Lower lobe of right lung (tissue), 2 donors: ENCODE results near the gene IFNLR1. TPM values are rescaled to one million over a fixed set of nuclear protein-coding genes. Genes with fewer than 3 reads are reported as not detected.

Source experiments
- ATAC-seq, 2 donors: fragments of 200-7000 bp; cut with Tn5 transposase; one replicate each; pipeline ENCODE4 v1.9.1; 2020 to 2022; ENCODE audit warnings: mild to moderate bottlenecking in 2 of 2, moderate library complexity in 2 of 2
- DNase-seq: peaks from one replicate; pipeline ENCODE4 v3.0.0-alpha.2; 2020
- H3K27ac ChIP-seq: fragments of 200-600 bp; one replicate; pipeline ENCODE4 v1.8.0; 2022
- H3K27me3 ChIP-seq: fragments of 200-600 bp; one replicate; pipeline ENCODE4 v1.8.0; 2022; ENCODE audit warnings: low read depth
- H3K36me3 ChIP-seq: fragments of 200-600 bp; one replicate; pipeline ENCODE4 v1.8.0; 2022; ENCODE audit warnings: mild to moderate bottlenecking
- H3K4me1 ChIP-seq: fragments of 200-600 bp; one replicate; pipeline ENCODE4 v1.8.0; 2022
- H3K4me3 ChIP-seq: fragments of 200-600 bp; one replicate; pipeline ENCODE4 v1.8.0; 2022; ENCODE audit warnings: mild to moderate bottlenecking
- H3K9me3 ChIP-seq: fragments of 200-600 bp; one replicate; pipeline ENCODE4 v1.8.0; 2022
- intact Hi-C: fragments of 100-400 bp; cut with DNase I; formaldehyde crosslinking; loops from one replicate; pipeline ENCODE4 v1.11.0; 2022
- total RNA-seq: library from RNA; stranded (reverse); fragmentation: NEBNext Ultra II Directional; extraction: Animal tissue kit (Norgen Biotek cat#: 25700); gene quantifications from one replicate; pipeline ENCODE4 v1.2.1, GENCODE V29; 2021
- TF ChIP-seq, protein P1 (sequence below): fragments of 200-600 bp; IDR thresholded peaks from one replicate; pipeline ENCODE4 v1.8.0; 2022; ENCODE audit warnings: antibody characterized with exemption, mild to moderate bottlenecking
- donor health status: DM: no; HTN: yes; CAD: no; lungs with severe emphysema.

IFNLR1 gene
- total RNA-seq, 1 donor from 2014 or later = 11.7 TPM

DNA sequence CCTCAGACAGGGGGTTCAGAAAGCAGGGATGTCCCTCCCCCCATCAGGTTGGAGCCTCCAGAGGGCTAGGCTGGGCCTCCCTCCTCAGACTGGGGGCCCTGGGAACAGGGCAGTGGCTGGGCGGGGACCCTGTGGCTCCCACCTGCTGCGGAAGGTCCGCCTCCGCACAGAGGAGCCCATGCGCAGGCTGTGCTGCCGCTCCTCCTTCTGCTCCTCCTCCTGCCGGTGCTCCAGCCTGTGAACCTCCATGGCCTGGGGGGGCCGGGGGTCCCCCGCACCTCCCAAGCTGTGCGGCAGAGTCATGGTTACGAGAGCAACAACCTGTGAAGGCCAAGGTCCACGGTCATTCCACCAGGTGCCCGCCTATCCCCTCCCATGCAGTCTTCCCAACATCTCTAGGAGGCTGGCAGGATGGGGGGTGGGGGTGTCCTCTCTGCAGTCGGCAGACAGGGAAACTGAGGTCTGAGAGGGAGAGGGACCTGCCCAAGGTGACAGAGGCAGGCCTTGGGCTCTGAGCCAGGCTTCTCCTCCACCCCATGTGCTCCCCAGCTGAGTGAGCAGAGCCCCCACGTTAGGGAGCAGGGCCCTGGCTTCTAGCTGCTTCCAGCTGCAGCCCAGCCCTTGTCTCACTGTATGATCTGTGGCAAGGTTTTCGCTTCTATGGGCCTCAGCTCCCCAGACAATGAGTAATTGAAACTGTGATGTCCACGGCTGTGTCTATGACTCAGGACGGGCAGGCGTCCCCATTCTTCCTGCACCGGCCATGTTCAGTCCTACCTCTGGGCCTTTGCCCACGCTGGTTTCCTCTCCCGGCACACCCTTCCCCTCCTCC is 78.5 kb downstream of the IFNLR1 start:
- no peak overlapping the region for H3K4me3 ChIP-seq
- H3K36me3 ChIP-seq = no peaks in the 10 kb centered on the region
- no peak overlapping the region for H3K27ac ChIP-seq
- no peaks in the 10 kb centered on the region for H3K9me3 ChIP-seq
- peaks cover 8% of the 10 kb centered on the region for H3K4me1 ChIP-seq
- no peak for ATAC-seq
- intact Hi-C loops = no loop called here
- DNase-seq = peak; percentile 25
- TF ChIP-seq, protein P1, sequence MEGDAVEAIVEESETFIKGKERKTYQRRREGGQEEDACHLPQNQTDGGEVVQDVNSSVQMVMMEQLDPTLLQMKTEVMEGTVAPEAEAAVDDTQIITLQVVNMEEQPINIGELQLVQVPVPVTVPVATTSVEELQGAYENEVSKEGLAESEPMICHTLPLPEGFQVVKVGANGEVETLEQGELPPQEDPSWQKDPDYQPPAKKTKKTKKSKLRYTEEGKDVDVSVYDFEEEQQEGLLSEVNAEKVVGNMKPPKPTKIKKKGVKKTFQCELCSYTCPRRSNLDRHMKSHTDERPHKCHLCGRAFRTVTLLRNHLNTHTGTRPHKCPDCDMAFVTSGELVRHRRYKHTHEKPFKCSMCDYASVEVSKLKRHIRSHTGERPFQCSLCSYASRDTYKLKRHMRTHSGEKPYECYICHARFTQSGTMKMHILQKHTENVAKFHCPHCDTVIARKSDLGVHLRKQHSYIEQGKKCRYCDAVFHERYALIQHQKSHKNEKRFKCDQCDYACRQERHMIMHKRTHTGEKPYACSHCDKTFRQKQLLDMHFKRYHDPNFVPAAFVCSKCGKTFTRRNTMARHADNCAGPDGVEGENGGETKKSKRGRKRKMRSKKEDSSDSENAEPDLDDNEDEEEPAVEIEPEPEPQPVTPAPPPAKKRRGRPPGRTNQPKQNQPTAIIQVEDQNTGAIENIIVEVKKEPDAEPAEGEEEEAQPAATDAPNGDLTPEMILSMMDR = no peak
- H3K27me3 ChIP-seq = no peaks in the 10 kb centered on the region

DNA sequence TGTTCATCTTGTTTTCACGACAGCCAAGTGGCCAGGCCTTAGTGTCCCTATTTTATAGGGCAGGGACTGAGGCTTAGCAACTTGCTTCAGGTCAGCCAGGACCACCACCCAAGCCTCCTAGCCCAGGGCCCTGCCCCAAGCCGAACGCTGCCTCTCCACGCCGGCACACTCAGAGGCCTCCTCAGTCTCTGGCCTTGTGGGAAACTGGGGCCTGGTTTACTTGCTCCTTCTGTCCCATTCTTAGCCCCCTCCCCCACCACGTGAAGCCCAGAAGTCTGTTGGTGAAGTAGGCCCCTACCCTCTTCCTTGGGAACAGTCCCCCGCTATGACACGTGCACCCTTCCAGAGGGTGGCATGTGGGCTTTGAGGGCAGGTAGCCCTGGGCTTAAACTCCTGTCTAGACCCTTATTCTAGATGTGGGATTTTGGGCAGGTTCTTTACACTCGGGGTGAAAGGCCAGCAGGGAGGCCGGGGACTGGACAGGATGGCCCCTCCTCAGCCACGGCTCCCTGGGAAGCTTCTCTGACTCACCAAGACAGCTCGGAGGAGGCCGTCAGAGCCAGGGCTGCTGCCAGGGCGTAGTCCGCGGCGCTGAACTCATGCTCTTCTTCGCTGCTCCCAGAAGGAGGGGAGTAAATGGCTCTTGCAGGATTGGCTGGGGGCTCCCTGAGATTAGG is 79.5 kb downstream of the IFNLR1 start:
- no peaks in the 10 kb centered on the region for H3K27me3 ChIP-seq
- ATAC-seq (no peak), DNase-seq (peak; percentile 36)
- TF ChIP-seq, protein P1 = no peak
- no peak overlapping the region for H3K4me3 ChIP-seq
- H3K9me3 ChIP-seq = no peaks in the 10 kb centered on the region
- peaks cover 6% of the 10 kb centered on the region for H3K4me1 ChIP-seq
- intact Hi-C loops = no loop called here
- H3K36me3 ChIP-seq = no peaks in the 10 kb centered on the region
- no peak overlapping the region for H3K27ac ChIP-seq

DNA sequence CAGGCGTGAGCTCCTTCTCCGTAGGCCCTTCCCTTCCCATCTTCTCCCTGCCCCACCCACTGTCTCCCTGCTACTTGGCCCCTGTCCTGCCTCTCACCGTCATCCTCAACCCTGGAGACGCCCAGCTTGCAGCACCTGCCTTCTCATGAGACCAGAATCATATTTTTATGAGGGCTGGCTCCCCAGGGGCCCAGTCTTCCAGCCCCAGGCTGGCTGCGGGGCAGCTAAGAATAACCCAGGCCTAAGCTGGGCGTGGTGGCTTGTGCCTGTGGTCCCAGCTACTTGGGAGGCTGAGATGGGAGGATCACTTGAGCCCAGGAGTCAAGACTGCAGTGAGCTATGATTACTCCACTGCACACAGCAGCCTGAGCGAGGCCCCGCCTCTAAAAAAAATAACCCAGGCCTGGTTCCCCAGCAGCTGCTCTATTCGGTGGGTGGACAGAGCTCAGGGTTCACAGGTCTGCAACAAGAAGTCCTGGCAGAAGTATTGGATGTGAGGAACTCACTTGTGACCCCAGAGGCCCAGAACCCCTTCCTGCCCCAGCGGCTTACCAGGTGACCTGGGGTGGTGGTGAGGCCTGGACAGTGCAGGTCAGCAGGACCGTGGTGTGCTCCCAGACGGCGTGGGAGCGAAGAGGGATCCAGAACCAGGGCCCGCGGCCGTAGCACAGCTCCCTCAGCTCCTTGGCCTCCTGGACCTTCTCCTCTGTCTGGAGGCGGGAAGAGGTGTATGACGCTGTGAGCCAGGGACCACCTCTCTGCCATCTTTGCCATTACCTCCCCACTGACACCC is 81.5 kb downstream of the IFNLR1 start:
- H3K27me3 ChIP-seq = no peaks in the 10 kb centered on the region
- TF ChIP-seq, protein P1 = no peak
- DNase-seq (peak; percentile 25), ATAC-seq (no peak)
- H3K36me3 ChIP-seq = no peaks in the 10 kb centered on the region
- intact Hi-C loops = no loop called here
- no peaks in the 10 kb centered on the region for H3K9me3 ChIP-seq
- H3K4me3 ChIP-seq = no peak overlapping the region
- H3K27ac ChIP-seq = no peak overlapping the region
- H3K4me1 ChIP-seq = no peaks in the 10 kb centered on the region

DNA sequence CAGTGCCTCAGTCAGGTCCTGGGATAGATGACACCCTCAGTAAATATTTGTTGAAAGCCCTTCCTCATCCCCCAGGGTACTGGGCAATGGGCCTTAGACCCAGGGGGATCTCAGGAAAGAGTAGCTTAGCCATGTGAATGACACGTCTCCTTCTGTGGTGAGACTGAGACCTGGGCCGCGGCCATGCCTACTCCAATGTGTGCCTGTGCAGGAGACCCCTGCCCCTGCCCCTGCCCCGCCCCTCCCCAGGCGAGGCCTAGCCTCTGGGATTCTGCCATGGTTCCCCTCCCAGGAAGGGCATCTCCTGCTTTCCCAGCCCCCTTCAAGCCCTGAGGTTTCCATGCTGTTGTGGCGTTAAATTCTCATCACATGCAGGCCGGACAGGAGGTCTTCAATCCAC is 82.2 kb downstream of the IFNLR1 start:
- ATAC-seq (no peak), DNase-seq (peak; percentile 19)
- TF ChIP-seq, protein P1 = no peak
- Histone ChIP-seq H3K4me3 (no peak overlapping the region), H3K27me3 (no peaks in the 10 kb centered on the region), H3K4me1 (no peaks in the 10 kb centered on the region), H3K36me3 (no peaks in the 10 kb centered on the region), H3K9me3 (no peaks in the 10 kb centered on the region), H3K27ac (no peak overlapping the region)
- intact Hi-C loops = no loop called here

Other genes with a start within 250 kb of the IFNLR1 start
- 111 TPM for gene PNRC2, start 227.5 kb downstream of the IFNLR1 start, total RNA-seq
- gene SRSF10, start 207.0 kb downstream of the IFNLR1 start, total RNA-seq = 93.7 TPM
- gene MYOM3, start 75.2 kb downstream of the IFNLR1 start, total RNA-seq = 0.15 TPM
- 0.83 TPM for gene IL22RA1, start 44.1 kb downstream of the IFNLR1 start, total RNA-seq
- gene GRHL3, start 132.1 kb upstream of the IFNLR1 start, total RNA-seq = 0.80 TPM
- gene STPG1, start 226.5 kb upstream of the IFNLR1 start, total RNA-seq = 13.1 TPM
- gene NIPAL3, start 228.5 kb upstream of the IFNLR1 start, total RNA-seq = 38.0 TPM